Measurements from ENCODE around the gene CLDN19. TPM values are rescaled to one million over a fixed set of nuclear protein-coding genes. Genes with fewer than 3 reads are reported as not detected.
"Not testable (repeated sequence)": the region's sequence is repeated elsewhere in the genome, so short reads cannot be mapped to it uniquely, and the experiment has no call there.

Gene CLDN19
- total and polyA plus RNA-seq, 4 donors: 0.14 to 5.1 TPM; not detected in 2

GRCh38 chr1:42730988-42731387 lies 9.0 kb downstream of the CLDN19 start:
- peak; percentile 56 to 62 for TF ChIP-seq RAD21 (IDR thresholded peaks at IDR 0.05)
- TF ChIP-seq HNF4G (IDR thresholded peaks at IDR 0.05): no peak
- H3K4me1 ChIP-seq (ENCODE audit: control insufficient read depth in 4 of 4, insufficient read depth in 4 of 4, low read length in 3 of 4): no peaks in the 10 kb centered on the region
- DNase-seq (ENCODE audit: low spot score): peak; percentile 37
- no peaks in the 10 kb centered on the region for H3K27me3 ChIP-seq (ENCODE audit: control insufficient read depth in 4 of 4, insufficient read depth in 4 of 4, low read length in 3 of 4)
- no peaks in the 10 kb centered on the region for H3K9me3 ChIP-seq (ENCODE audit: control insufficient read depth in 4 of 4, low read length in 3 of 4)
- H3K36me3 ChIP-seq (ENCODE audit: control insufficient read depth in 4 of 4, insufficient read depth in 3 of 4, low read depth in 1 of 4, low read length in 3 of 4): no peaks in the 10 kb centered on the region
- no peak overlapping the region for H3K4me3 ChIP-seq (ENCODE audit: low read depth in 1 of 3, low read length in 3 of 3)
- no peak overlapping the region for H3K27ac ChIP-seq (ENCODE audit: low read depth in 1 of 2, low read length in 2 of 2)
- 68% methylated on average over 4 of the region's 4 CpGs for WGBS
- H3K9ac ChIP-seq (ENCODE audit: low read depth in 1 of 2, low read length in 2 of 2): no peak overlapping the region

- no peak overlapping the region for H3K27ac ChIP-seq (ENCODE audit: low read depth in 1 of 2, low read length in 2 of 2)
- no peak for DNase-seq (ENCODE audit: low spot score)
- H3K9ac ChIP-seq (ENCODE audit: low read depth in 1 of 2, low read length in 2 of 2): no peak overlapping the region
- H3K27me3 ChIP-seq (ENCODE audit: control insufficient read depth in 4 of 4, insufficient read depth in 4 of 4, low read length in 3 of 4): no peaks in the 10 kb centered on the region
- no peak for TF ChIP-seq HNF4G (IDR thresholded peaks at IDR 0.05)
- no peaks in the 10 kb centered on the region for H3K4me1 ChIP-seq (ENCODE audit: control insufficient read depth in 4 of 4, insufficient read depth in 4 of 4, low read length in 3 of 4)
- H3K36me3 ChIP-seq (ENCODE audit: control insufficient read depth in 4 of 4, insufficient read depth in 3 of 4, low read depth in 1 of 4, low read length in 3 of 4): no peaks in the 10 kb centered on the region
- no peaks in the 10 kb centered on the region for H3K9me3 ChIP-seq (ENCODE audit: control insufficient read depth in 4 of 4, low read length in 3 of 4)
- whole genome bisulfite sequencing: 89% methylated on average over 3 of the region's 3 CpGs
- H3K4me3 ChIP-seq (ENCODE audit: low read depth in 1 of 3, low read length in 3 of 3): no peak overlapping the region
Measured at GRCh38 chr1:42730002-42730401, 10.0 kb downstream of the CLDN19 start.

- 97% methylated on average over 4 of the region's 4 CpGs for WGBS
- not testable (repeated sequence) for DNase-seq (ENCODE audit: low spot score); H3K4me3 ChIP-seq (ENCODE audit: low read depth in 1 of 3, low read length in 3 of 3); H3K9me3 ChIP-seq (ENCODE audit: control insufficient read depth in 4 of 4, low read length in 3 of 4); H3K27ac ChIP-seq (ENCODE audit: low read depth in 1 of 2, low read length in 2 of 2); H3K27me3 ChIP-seq (ENCODE audit: control insufficient read depth in 4 of 4, insufficient read depth in 4 of 4, low read length in 3 of 4); H3K36me3 ChIP-seq (ENCODE audit: control insufficient read depth in 4 of 4, insufficient read depth in 3 of 4, low read depth in 1 of 4, low read length in 3 of 4); H3K4me1 ChIP-seq (ENCODE audit: control insufficient read depth in 4 of 4, insufficient read depth in 4 of 4, low read length in 3 of 4); H3K9ac ChIP-seq (ENCODE audit: low read depth in 1 of 2, low read length in 2 of 2)
Measured at GRCh38 chr1:42725820-42726219, 14.2 kb downstream of the CLDN19 start.

- DNase-seq (ENCODE audit: low spot score): no peak
- 85% methylated on average over 6 of the region's 6 CpGs for WGBS
- Histone ChIP-seq H3K27me3 (ENCODE audit: control insufficient read depth in 4 of 4, insufficient read depth in 4 of 4, low read length in 3 of 4) (no peaks in the 10 kb centered on the region), H3K4me3 (ENCODE audit: low read depth in 1 of 3, low read length in 3 of 3) (no peak overlapping the region), H3K27ac (ENCODE audit: low read depth in 1 of 2, low read length in 2 of 2) (no peak overlapping the region), H3K9me3 (ENCODE audit: control insufficient read depth in 4 of 4, low read length in 3 of 4) (no peaks in the 10 kb centered on the region), H3K36me3 (ENCODE audit: control insufficient read depth in 4 of 4, insufficient read depth in 3 of 4, low read depth in 1 of 4, low read length in 3 of 4) (peaks cover 0 to 3% (median 0%) of the 10 kb centered on the region in 4 donors), H3K9ac (ENCODE audit: low read depth in 1 of 2, low read length in 2 of 2) (no peak overlapping the region), H3K4me1 (ENCODE audit: control insufficient read depth in 4 of 4, insufficient read depth in 4 of 4, low read length in 3 of 4) (peaks cover 0 to 4% (median 0%) of the 10 kb centered on the region in 4 donors)
- TF ChIP-seq ATF3 (IDR thresholded peaks at IDR 0.05): no peak
- no peak for TF ChIP-seq RAD21 (IDR thresholded peaks at IDR 0.05)
- TF ChIP-seq SP1 (IDR thresholded peaks at IDR 0.05): no peak
- TF ChIP-seq YY1 (IDR thresholded peaks at IDR 0.05): no peak
- no peak for TF ChIP-seq CTCF (IDR thresholded peaks at IDR 0.05; ENCODE audit: low read depth, low read length, missing input control)
- no peak for TF ChIP-seq GABPA (IDR thresholded peaks at IDR 0.05 in 1 of 2, conservative IDR thresholded peaks at IDR 0.05 in 1 of 2)
- no peak for TF ChIP-seq REST (IDR thresholded peaks at IDR 0.05)
- no peak for TF ChIP-seq HNF4A (conservative IDR thresholded peaks at IDR 0.05)
- no peak for TF ChIP-seq EGR1 (IDR thresholded peaks at IDR 0.05; ENCODE audit: low read depth in 2 of 2)
- no peak for TF ChIP-seq MAX (IDR thresholded peaks at IDR 0.05)
Measured at GRCh38 chr1:42723511-42723910, 16.5 kb downstream of the CLDN19 start.

- 94% methylated on average over 2 of the region's 2 CpGs for WGBS
- H3K4me1 ChIP-seq (ENCODE audit: control insufficient read depth in 4 of 4, insufficient read depth in 4 of 4, low read length in 3 of 4); DNase-seq (ENCODE audit: low spot score); H3K27me3 ChIP-seq (ENCODE audit: control insufficient read depth in 4 of 4, insufficient read depth in 4 of 4, low read length in 3 of 4); H3K4me3 ChIP-seq (ENCODE audit: low read depth in 1 of 3, low read length in 3 of 3); H3K36me3 ChIP-seq (ENCODE audit: control insufficient read depth in 4 of 4, insufficient read depth in 3 of 4, low read depth in 1 of 4, low read length in 3 of 4); H3K9ac ChIP-seq (ENCODE audit: low read depth in 1 of 2, low read length in 2 of 2); H3K27ac ChIP-seq (ENCODE audit: low read depth in 1 of 2, low read length in 2 of 2); H3K9me3 ChIP-seq (ENCODE audit: control insufficient read depth in 4 of 4, low read length in 3 of 4): not testable (repeated sequence)
Measured at GRCh38 chr1:42722403-42722802, 17.6 kb downstream of the CLDN19 start.

Data from liver (tissue), 9 donors.